IMR-90 (cell line): Measurements from ENCODE around the gene IFIT5. TPM values are rescaled to one million over a fixed set of nuclear protein-coding genes. Genes with fewer than 3 reads are reported as not detected.

Experiments used
- ATAC-seq: fragments of 200-7000 bp; cut with Tn5 transposase; 2 replicates; pipeline ENCODE4 v1.9.1; 2020; ENCODE audit warnings: low read depth, mild to moderate bottlenecking, moderate library complexity
- BruUV-seq: library from RNA; stranded (reverse); fragments of 400-500 nt; replicated peaks from 2 replicates; lab custom pipeline; 2021; lab: Mats Ljungman, UMichigan
- CTCF ChIA-PET: fragments of 300-600 bp; formaldehyde crosslinking; extraction: SDS; loops from one replicate; lab custom pipeline; 2021; ENCODE audit warnings: antibody characterized with exemption; lab: Yijun Ruan, JAX
- POLR2A ChIA-PET: fragments of 300-600 bp; sonication (Branson Sonifier 250); formaldehyde crosslinking; loops from one replicate; lab custom pipeline; 2022; ENCODE audit warnings: antibody characterized with exemption; ENCODE audit not compliant: unreplicated experiment; lab: Charles Lee
- DNase-seq: peaks from one replicate; pipeline ENCODE4 v3.0.0; 2013
- H2AFZ ChIP-seq: replicated peaks from 2 replicates; pipeline ENCODE3; 2013; ENCODE audit warnings: low read length, mild to moderate bottlenecking; ENCODE audit not compliant: poor library complexity
- H2AK5ac ChIP-seq: 2 replicates; pipeline ENCODE4 v1.6.1; 2013; ENCODE audit warnings: low read depth, low read length, inconsistent platforms
- H2AK9ac ChIP-seq: replicated peaks from 2 replicates; pipeline ENCODE3; 2013; ENCODE audit warnings: mild to moderate bottlenecking, low read depth, low read length, moderate library complexity; ENCODE audit not compliant: poor library complexity
- H2BK120ac ChIP-seq: 2 replicates; pipeline ENCODE4 v1.6.1; 2013; ENCODE audit warnings: low read depth, low read length, inconsistent platforms
- H2BK15ac ChIP-seq: 3 replicates; pipeline ENCODE4 v1.6.1; 2013; ENCODE audit warnings: low read depth, low read length, inconsistent platforms
- H2BK20ac ChIP-seq: 2 replicates; pipeline ENCODE4 v1.6.1; 2013; ENCODE audit warnings: low read depth, mild to moderate bottlenecking, inconsistent platforms, low read length, moderate library complexity
- H2BK5ac ChIP-seq: 2 replicates; pipeline ENCODE4 v1.6.1; 2013; ENCODE audit warnings: mild to moderate bottlenecking, low read depth, low read length, inconsistent platforms; ENCODE audit not compliant: poor library complexity, severe bottlenecking
- H3K14ac ChIP-seq: replicated peaks from 2 replicates; pipeline ENCODE4 v1.6.1; 2013; ENCODE audit warnings: low read depth, low read length, inconsistent platforms
- H3K18ac ChIP-seq: 2 replicates; pipeline ENCODE4 v1.6.1; 2013; ENCODE audit warnings: low read depth, low read length, control low read depth
- H3K23ac ChIP-seq: 2 replicates; pipeline ENCODE4 v1.6.1; 2013; ENCODE audit warnings: low read depth, low read length, inconsistent platforms
- H3K27ac ChIP-seq: 2 replicates; pipeline ENCODE4 v1.5.1; 2013; ENCODE audit warnings: mild to moderate bottlenecking, control low read depth, low read length; ENCODE audit not compliant: insufficient read depth
- H3K27me3 ChIP-seq: 2 replicates; pipeline ENCODE4 v1.6.1; 2013; ENCODE audit warnings: low read length; ENCODE audit not compliant: control insufficient read depth, insufficient read depth
- H3K36me3 ChIP-seq: 2 replicates; pipeline ENCODE4 v1.6.1; 2013; ENCODE audit warnings: low read length, mixed read lengths; ENCODE audit not compliant: control insufficient read depth, insufficient read depth
- H3K4ac ChIP-seq: 2 replicates; pipeline ENCODE4 v1.6.1; 2013; ENCODE audit warnings: low read depth, low read length, inconsistent platforms
- H3K4me1 ChIP-seq: 2 replicates; pipeline ENCODE4 v1.6.1; 2013; ENCODE audit warnings: low read length, mixed read lengths; ENCODE audit not compliant: control insufficient read depth, insufficient read depth
- H3K4me2 ChIP-seq: 2 replicates; pipeline ENCODE4 v1.6.1; 2013; ENCODE audit warnings: low read depth, mild to moderate bottlenecking, control low read depth, low read length, moderate library complexity
- H3K4me3 ChIP-seq: 2 replicates; pipeline ENCODE4 v1.5.1; 2013; ENCODE audit warnings: low read depth, mild to moderate bottlenecking, control low read depth, low read length, moderate library complexity; ENCODE audit not compliant: insufficient read depth
- H3K56ac ChIP-seq: 2 replicates; pipeline ENCODE4 v1.6.1; 2013; ENCODE audit warnings: low read length, inconsistent platforms; ENCODE audit not compliant: insufficient read depth; ENCODE audit errors: extremely low read depth
- H3K79me1 ChIP-seq, 2 experiments: 2 replicates each; pipeline ENCODE4 v1.6.1; 2013; ENCODE audit warnings: low read length in 2 of 2, inconsistent platforms in 1 of 2, low read depth in 1 of 2
- H3K9ac ChIP-seq: 2 replicates; pipeline ENCODE4 v1.6.1; 2013; ENCODE audit warnings: low read depth, low read length, control low read depth
- H3K9me1 ChIP-seq: 2 replicates; pipeline ENCODE4 v1.6.1; 2013; ENCODE audit warnings: low read length, inconsistent platforms; ENCODE audit not compliant: insufficient read depth
- H3K9me3 ChIP-seq: 2 replicates; pipeline ENCODE4 v1.6.1; 2013; ENCODE audit warnings: low read length; ENCODE audit not compliant: control insufficient read depth, insufficient read depth
- H4K20me1 ChIP-seq: 2 replicates; pipeline ENCODE4 v1.6.1; 2013; ENCODE audit warnings: low read length, inconsistent platforms; ENCODE audit not compliant: insufficient read depth
- H4K5ac ChIP-seq: 2 replicates; pipeline ENCODE4 v1.6.1; 2013; ENCODE audit warnings: mild to moderate bottlenecking, low read depth, low read length, control low read depth
- H4K8ac ChIP-seq, 2 experiments: 2 replicates each; pipeline ENCODE4 v1.6.1; 2013; ENCODE audit warnings: low read depth in 2 of 2, low read length in 2 of 2, control low read depth in 1 of 2, inconsistent platforms in 1 of 2
- H4K91ac ChIP-seq: 2 replicates; pipeline ENCODE4 v1.6.1; 2013; ENCODE audit warnings: low read depth, low read length, inconsistent platforms; ENCODE audit not compliant: insufficient read depth
- CEBPB ChIP-seq: IDR thresholded peaks from 2 replicates; pipeline ENCODE4 v1.6.1; 2012; ENCODE audit warnings: low read depth, low read length, improper control_type of control experiment
- MAFK ChIP-seq: IDR thresholded peaks from 2 replicates; pipeline ENCODE4 v1.6.1; 2012; ENCODE audit warnings: low read depth, low read length, improper control_type of control experiment
- RCOR1 ChIP-seq: IDR thresholded peaks from 2 replicates; pipeline ENCODE4 v1.6.1; 2012; ENCODE audit warnings: mild to moderate bottlenecking, low read length, improper control_type of control experiment; ENCODE audit not compliant: insufficient replicate concordance
- WGBS, 2 experiments: methylation state at CpG; one replicate each; pipeline versions ENCODE4 v1.1.5 to v1.1.7; 2013; ENCODE audit warnings: missing lambda C conversion rate in 2 of 2; ENCODE audit not compliant: insufficient read length in 1 of 2; ENCODE audit errors: extremely low coverage in 2 of 2; 5-methylcytosine and 5-hydroxymethylcytosine counted together
- dilution Hi-C: fragments of 300-500 bp; cut with HindIII; formaldehyde crosslinking; loops from one replicate; pipeline ENCODE4 v1.14.3; 2018; ENCODE audit warnings: low sequenced_read_pairs; ENCODE audit not compliant: unreplicated experiment
- in situ Hi-C: fragments of 300-500 bp; cut with MboI; formaldehyde crosslinking; loops from 3 replicates; pipeline ENCODE4 v1.14.3; 2019; ENCODE audit warnings: low sequenced_read_pairs, inconsistent platforms, mixed read lengths
- intact Hi-C: fragments of 100-400 bp; cut with micrococcal nuclease; formaldehyde crosslinking; loops from 2 replicates; pipeline ENCODE4 v1.10.0; 2022
- polyA plus RNA-seq, 3 experiments: library from polyadenylated mRNA; depleted of rRNA; stranded (reverse); fragments of >200 nt; gene quantifications; 2 replicates each; pipeline ENCODE4 v1.2.3, GENCODE V29; 2012; ENCODE audit warnings: low replicate concordance in 1 of 3
- total RNA-seq: library from RNA; depleted of rRNA; stranded (reverse); fragments of >200 nt; gene quantifications from 2 replicates; pipeline ENCODE4 v1.2.3, GENCODE V29; 2012
- TF ChIP-seq, protein P1 (sequence below): conservative IDR thresholded peaks from 2 replicates; pipeline ENCODE4 v1.5.1; 2012; ENCODE audit warnings: mild to moderate bottlenecking, low read depth, low read length, improper control_type of control experiment
- TF ChIP-seq, protein P2 (sequence below): fragments of 150-350 bp; IDR thresholded peaks from 2 replicates; pipeline ENCODE4 v1.6.1; 2017; ENCODE audit warnings: mild to moderate bottlenecking, antibody characterized with exemption, low read length, low read depth

Gene IFIT5
- total and polyA plus RNA-seq, 2 of the 4 experiments (the other 2 are of a cell fraction) = 5.2 to 18.1 TPM

DNA sequence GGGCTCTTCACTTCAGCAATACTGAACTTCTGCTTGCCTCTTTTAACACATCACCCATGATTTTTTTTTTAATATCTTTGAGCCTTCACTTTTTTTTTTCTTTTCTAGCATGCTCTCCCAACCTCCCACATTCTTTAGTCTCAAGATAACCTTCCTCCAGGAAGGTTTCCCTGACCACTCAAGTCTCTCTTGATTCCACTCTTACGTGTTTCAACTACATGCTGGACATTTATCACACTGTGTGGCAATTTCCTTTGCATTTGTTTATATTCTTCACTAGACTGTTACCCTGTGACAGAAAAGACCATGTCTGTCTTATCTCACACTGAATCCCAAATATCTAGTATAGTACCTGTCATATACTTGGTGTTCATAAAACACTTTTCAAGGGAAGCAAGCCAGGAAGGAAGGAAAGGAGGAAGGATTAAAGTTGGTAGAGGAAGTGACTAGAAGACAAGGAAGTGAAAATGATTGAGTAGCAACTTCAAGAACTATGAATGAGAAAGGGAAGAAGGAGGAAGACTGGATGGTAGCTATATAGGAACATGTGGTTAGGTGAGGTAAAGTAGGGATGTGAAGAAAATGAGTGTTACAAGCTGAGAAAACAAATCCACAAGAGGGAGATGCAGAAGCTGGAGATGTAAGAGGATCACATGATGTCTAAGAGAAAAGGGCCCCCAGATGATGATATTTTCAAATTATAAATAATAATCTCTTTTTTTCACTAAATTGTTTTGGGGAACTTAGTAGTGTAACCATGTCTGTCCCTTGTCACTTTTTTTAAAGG is 40.4 kb downstream of the IFIT5 start:
- DNase-seq (peak; percentile 22), ATAC-seq (no peak)
- Histone ChIP-seq H3K9me1 (no peaks in the 10 kb centered on the region), H3K4me1 (peaks cover 6% of the 10 kb centered on the region; the same call in 1 of the 2 replicates), H3K27ac (no peak overlapping the region), H3K9me3 (no peaks in the 10 kb centered on the region), H3K27me3 (no peaks in the 10 kb centered on the region), H2BK120ac (no peak overlapping the region), H3K9ac (no peak overlapping the region), H4K8ac (no peak overlapping the region), H2BK20ac (0 out of 2 replicates have a peak overlapping the region, but pooled peaks have one; percentile 19), H2AFZ (no peak overlapping the region), H3K4me2 (no peak overlapping the region), H3K14ac (peak overlapping the region; percentile 3; the same call in 1 of the 2 replicates), H3K36me3 (no peaks in the 10 kb centered on the region), H3K4me3 (no peak overlapping the region), H2AK9ac (no peak overlapping the region), H3K4ac (no peak overlapping the region; the same call in 1 of the 2 replicates), H3K18ac (peak overlapping the region; percentile 48; the same call in 1 of the 2 replicates), H2BK5ac (no peak overlapping the region), H4K5ac (peak overlapping the region; percentile 29; the same call in 1 of the 2 replicates), H3K23ac (no peak overlapping the region), H2AK5ac (no peak overlapping the region), H3K56ac (no peak overlapping the region), H4K20me1 (no peaks in the 10 kb centered on the region), H2BK15ac (peak overlapping the region; percentile 65; the same call in 1 of the 3 replicates), H4K91ac (no peak overlapping the region), H3K79me1 (no peaks in the 10 kb centered on the region)
- in situ Hi-C loops = no loop called here
- dilution Hi-C loops = no loop called here
- BruUV-seq = no TSS peak
- ChIA-PET POLR2A (no interaction called here), CTCF (interaction anchor here (0.7 kb wide), 2 partner anchors 12 to 21 kb away, joined by 3 to 4 read pairs; no protein-coding TSS in a partner anchor)
- intact Hi-C loops = no loop called here
- WGBS, 2 experiments = 50% methylated on average over 1 of the region's 1 CpG; no CpG with 5 or more reads in 1 of the 2 experiments
- TF ChIP-seq, protein P1, sequence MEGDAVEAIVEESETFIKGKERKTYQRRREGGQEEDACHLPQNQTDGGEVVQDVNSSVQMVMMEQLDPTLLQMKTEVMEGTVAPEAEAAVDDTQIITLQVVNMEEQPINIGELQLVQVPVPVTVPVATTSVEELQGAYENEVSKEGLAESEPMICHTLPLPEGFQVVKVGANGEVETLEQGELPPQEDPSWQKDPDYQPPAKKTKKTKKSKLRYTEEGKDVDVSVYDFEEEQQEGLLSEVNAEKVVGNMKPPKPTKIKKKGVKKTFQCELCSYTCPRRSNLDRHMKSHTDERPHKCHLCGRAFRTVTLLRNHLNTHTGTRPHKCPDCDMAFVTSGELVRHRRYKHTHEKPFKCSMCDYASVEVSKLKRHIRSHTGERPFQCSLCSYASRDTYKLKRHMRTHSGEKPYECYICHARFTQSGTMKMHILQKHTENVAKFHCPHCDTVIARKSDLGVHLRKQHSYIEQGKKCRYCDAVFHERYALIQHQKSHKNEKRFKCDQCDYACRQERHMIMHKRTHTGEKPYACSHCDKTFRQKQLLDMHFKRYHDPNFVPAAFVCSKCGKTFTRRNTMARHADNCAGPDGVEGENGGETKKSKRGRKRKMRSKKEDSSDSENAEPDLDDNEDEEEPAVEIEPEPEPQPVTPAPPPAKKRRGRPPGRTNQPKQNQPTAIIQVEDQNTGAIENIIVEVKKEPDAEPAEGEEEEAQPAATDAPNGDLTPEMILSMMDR = 0 out of 2 replicates have a peak, but pooled peaks have one; percentile 10
- TF ChIP-seq, protein P2, sequence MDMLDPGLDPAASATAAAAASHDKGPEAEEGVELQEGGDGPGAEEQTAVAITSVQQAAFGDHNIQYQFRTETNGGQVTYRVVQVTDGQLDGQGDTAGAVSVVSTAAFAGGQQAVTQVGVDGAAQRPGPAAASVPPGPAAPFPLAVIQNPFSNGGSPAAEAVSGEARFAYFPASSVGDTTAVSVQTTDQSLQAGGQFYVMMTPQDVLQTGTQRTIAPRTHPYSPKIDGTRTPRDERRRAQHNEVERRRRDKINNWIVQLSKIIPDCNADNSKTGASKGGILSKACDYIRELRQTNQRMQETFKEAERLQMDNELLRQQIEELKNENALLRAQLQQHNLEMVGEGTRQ = no peak
- TF ChIP-seq RCOR1 (no peak), CEBPB (no peak), MAFK (no peak)
